Adipose tissue (tissue), 3 donors: ENCODE results near the gene KCNJ4. TPM values are rescaled to one million over a fixed set of nuclear protein-coding genes. Genes with fewer than 3 reads are reported as not detected.

Experiments
- H3K27ac ChIP-seq: one replicate; pipeline ENCODE4 v1.5.1; 2013; ENCODE audit warnings: low read depth, low read length
- WGBS, 3 donors: extraction: QIAGEN DNeasy Blood & Tissue Kit; methylation state at CpG; one replicate each; pipeline ENCODE4 v1.1.7; 2013; 5-methylcytosine and 5-hydroxymethylcytosine counted together
- polyA plus RNA-seq, 3 donors: library from polyadenylated mRNA; stranded (reverse); fragments of 200-250 nt; gene quantifications; one replicate each; pipeline ENCODE4 v1.2.3, GENCODE V29; 2013
- donor health status: healthy with polysubstance abuse.
- donor health status: Bipolar disorder and iron deficiency.
- donor health status: healthy.

The KCNJ4 gene
- polyA plus RNA-seq: not detected

GRCh38 chr22:38455076-38455529 lies at the start of gene KCNJ4:
KCNJ4 (minus strand) TSS chr22:38455199; CDS start chr22:38428132, 27,067 bp downstream.
- 1% methylated on average over 29 to 65 of the region's 76 CpGs for WGBS, 3 donors
- no peak within 1 kb of the TSS for H3K27ac ChIP-seq

- no peak overlapping the region for H3K27ac ChIP-seq
Observed at GRCh38 chr22:38503021-38503420, 48.0 kb upstream of the KCNJ4 start.

GRCh38 chr22:38501797-38502672 lies 47.0 kb upstream of the KCNJ4 start:
- 79 to 89% (median 86%) methylated on average over 10 of the region's 10 CpGs for WGBS, 3 donors
- no peak overlapping the region for H3K27ac ChIP-seq

More at GRCh38 chr22:38503021-38503420, 48.0 kb upstream of the KCNJ4 start:
- 20 to 48% (median 33%) methylated on average over 4 of the region's 4 CpGs for WGBS, 3 donors

- H3K27ac ChIP-seq: no peak overlapping the region
- 84 to 94% (median 86%) methylated on average over 3 of the region's 3 CpGs for WGBS, 3 donors
Observed at GRCh38 chr22:38497869-38498268, 42.9 kb upstream of the KCNJ4 start.

- WGBS, 3 donors: 90 to 93% (median 93%) methylated on average over 12 of the region's 12 CpGs
- H3K27ac ChIP-seq: no peak overlapping the region
Observed at GRCh38 chr22:38494939-38495338, 39.9 kb upstream of the KCNJ4 start.

GRCh38 chr22:38494498-38494897 lies 39.5 kb upstream of the KCNJ4 start:
- WGBS, 3 donors: 24 to 50% (median 41%) methylated on average over 2 of the region's 2 CpGs
- H3K27ac ChIP-seq: no peak overlapping the region

- no peak overlapping the region for H3K27ac ChIP-seq
Observed at GRCh38 chr22:38491707-38492348, 36.8 kb upstream of the KCNJ4 start.

GRCh38 chr22:38490915-38491314 lies 35.9 kb upstream of the KCNJ4 start:
- H3K27ac ChIP-seq: no peak overlapping the region

More at GRCh38 chr22:38491707-38492348, 36.8 kb upstream of the KCNJ4 start:
- WGBS, 3 donors: 60 to 71% (median 71%) methylated on average over 5 of the region's 5 CpGs

GRCh38 chr22:38490475-38490874 lies 35.5 kb upstream of the KCNJ4 start:
- H3K27ac ChIP-seq: no peak overlapping the region
- 43 to 67% (median 55%) methylated on average over 2 of the region's 2 CpGs for WGBS, 3 donors

More at GRCh38 chr22:38490915-38491314, 35.9 kb upstream of the KCNJ4 start:
- 36 to 60% (median 40%) methylated on average over 1 of the region's 1 CpG for WGBS, 3 donors

GRCh38 chr22:38489561-38490145 lies 34.7 kb upstream of the KCNJ4 start:
- no peak overlapping the region for H3K27ac ChIP-seq
- 79 to 84% (median 83%) methylated on average over 7 of the region's 7 CpGs for WGBS, 3 donors

- H3K27ac ChIP-seq: no peak overlapping the region
- WGBS, 3 donors: 93 to 95% (median 94%) methylated on average over 17 of the region's 17 CpGs
Observed at GRCh38 chr22:38489142-38489541, 34.1 kb upstream of the KCNJ4 start.

- 88 to 90% (median 88%) methylated on average over 6 of the region's 6 CpGs for WGBS, 3 donors
- no peak overlapping the region for H3K27ac ChIP-seq
Observed at GRCh38 chr22:38487946-38488345, 32.9 kb upstream of the KCNJ4 start.

GRCh38 chr22:38485783-38486182 lies 30.8 kb upstream of the KCNJ4 start:
- no peak overlapping the region for H3K27ac ChIP-seq
- WGBS, 3 donors: 62 to 68% (median 66%) methylated on average over 5 of the region's 5 CpGs

GRCh38 chr22:38484244-38484643 lies 29.2 kb upstream of the KCNJ4 start:
- 73 to 86% (median 80%) methylated on average over 1 of the region's 1 CpG for WGBS, 3 donors
- no peak overlapping the region for H3K27ac ChIP-seq

GRCh38 chr22:38482662-38483308 lies 27.8 kb upstream of the KCNJ4 start:
- WGBS, 3 donors: 96 to 97% (median 96%) methylated on average over 6 of the region's 6 CpGs
- no peak overlapping the region for H3K27ac ChIP-seq

GRCh38 chr22:38481871-38482332 lies 26.9 kb upstream of the KCNJ4 start:
- WGBS, 3 donors: 82 to 95% (median 93%) methylated on average over 8 of the region's 8 CpGs
- no peak overlapping the region for H3K27ac ChIP-seq

- no peak overlapping the region for H3K27ac ChIP-seq
- 86 to 96% (median 93%) methylated on average over 3 of the region's 3 CpGs for WGBS, 3 donors
Observed at GRCh38 chr22:38481162-38481870, 26.3 kb upstream of the KCNJ4 start.
